ENCODE data around the gene MAML2. TPM values are rescaled to one million over a fixed set of nuclear protein-coding genes. Genes with fewer than 3 reads are reported as not detected.

Gene MAML2
- total RNA-seq, 3 donors from 2014 or later (not counting 1 experiment from before 2014, with no cell fraction given): 14.2 to 20.5 (median 16.1) TPM

- Mint-ChIP-seq H3K4me1 (peaks cover 5 to 6% of the 10 kb centered on the region in 2 donors), H3K27me3 (ENCODE audit: low read depth in 2 of 2) (no peaks in the 10 kb centered on the region), H3K9me3 (no peaks in the 10 kb centered on the region), H3K4me3 (no peak overlapping the region), H3K36me3 (no peaks in the 10 kb centered on the region), H3K27ac (no peak overlapping the region)
- ATAC-seq (no peak), DNase-seq (no peak)
- Histone ChIP-seq H3K9me3 (ENCODE audit: control insufficient read depth, insufficient read depth, low read length) (no peaks in the 10 kb centered on the region), H3K27ac (ENCODE audit: low read length) (no peak overlapping the region), H3K4me1 (ENCODE audit: control insufficient read depth, insufficient read depth, low read length) (no peaks in the 10 kb centered on the region), H3K4me3 (ENCODE audit: low read length) (no peak overlapping the region), H3K27me3 (ENCODE audit: control insufficient read depth, insufficient read depth, low read length) (no peaks in the 10 kb centered on the region), H3K36me3 (ENCODE audit: control insufficient read depth, insufficient read depth, low read length) (no peaks in the 10 kb centered on the region)
- intact Hi-C loops (cut with micrococcal nuclease): no loop called here
- WGBS (ENCODE audit: insufficient coverage): 94% methylated on average over 6 of the region's 6 CpGs
- no peak for TF ChIP-seq CTCF (IDR thresholded peaks at IDR 0.05)
Observed at GRCh38 chr11:96147906-96148486, 195.0 kb downstream of the MAML2 start.

- Histone ChIP-seq H3K36me3 (ENCODE audit: control insufficient read depth, insufficient read depth, low read length) (no peaks in the 10 kb centered on the region), H3K27me3 (ENCODE audit: control insufficient read depth, insufficient read depth, low read length) (no peaks in the 10 kb centered on the region), H3K9me3 (ENCODE audit: control insufficient read depth, insufficient read depth, low read length) (no peaks in the 10 kb centered on the region), H3K4me1 (ENCODE audit: control insufficient read depth, insufficient read depth, low read length) (no peaks in the 10 kb centered on the region), H3K27ac (ENCODE audit: low read length) (no peak overlapping the region), H3K4me3 (ENCODE audit: low read length) (no peak overlapping the region)
- Mint-ChIP-seq H3K9me3 (no peaks in the 10 kb centered on the region), H3K27ac (no peak overlapping the region), H3K36me3 (no peaks in the 10 kb centered on the region), H3K27me3 (ENCODE audit: low read depth in 2 of 2) (no peaks in the 10 kb centered on the region), H3K4me3 (no peak overlapping the region), H3K4me1 (peaks cover 5 to 6% of the 10 kb centered on the region in 2 donors)
- no peak for ATAC-seq
- DNase-seq: no peak
- intact Hi-C loops (cut with micrococcal nuclease): no loop called here
- no peak for TF ChIP-seq CTCF (IDR thresholded peaks at IDR 0.05)
- 79% methylated on average over 2 of the region's 2 CpGs for WGBS (ENCODE audit: insufficient coverage)
Observed at GRCh38 chr11:96147186-96147585, 195.8 kb downstream of the MAML2 start.

- TF ChIP-seq CTCF (IDR thresholded peaks at IDR 0.05): no peak
- no peaks in the 10 kb centered on the region for H3K9me3 ChIP-seq (ENCODE audit: control insufficient read depth, insufficient read depth, low read length)
- ATAC-seq (no peak), DNase-seq (no peak)
- H3K4me1 ChIP-seq (ENCODE audit: control insufficient read depth, insufficient read depth, low read length): no peaks in the 10 kb centered on the region
- Mint-ChIP-seq H3K9me3 (no peaks in the 10 kb centered on the region), H3K4me1 (peaks cover 5 to 6% of the 10 kb centered on the region in 2 donors), H3K4me3 (no peak overlapping the region), H3K27me3 (ENCODE audit: low read depth in 2 of 2) (no peaks in the 10 kb centered on the region), H3K27ac (no peak overlapping the region), H3K36me3 (no peaks in the 10 kb centered on the region)
- no peak overlapping the region for H3K27ac ChIP-seq (ENCODE audit: low read length)
- H3K4me3 ChIP-seq (ENCODE audit: low read length): no peak overlapping the region
- intact Hi-C loops (cut with micrococcal nuclease): no loop called here
- no peaks in the 10 kb centered on the region for H3K36me3 ChIP-seq (ENCODE audit: control insufficient read depth, insufficient read depth, low read length)
- H3K27me3 ChIP-seq (ENCODE audit: control insufficient read depth, insufficient read depth, low read length): no peaks in the 10 kb centered on the region
Observed at GRCh38 chr11:96146765-96147164, 196.2 kb downstream of the MAML2 start.

- Histone ChIP-seq H3K27ac (ENCODE audit: low read length) (no peak overlapping the region), H3K4me3 (ENCODE audit: low read length) (no peak overlapping the region), H3K27me3 (ENCODE audit: control insufficient read depth, insufficient read depth, low read length) (no peaks in the 10 kb centered on the region), H3K9me3 (ENCODE audit: control insufficient read depth, insufficient read depth, low read length) (no peaks in the 10 kb centered on the region), H3K4me1 (ENCODE audit: control insufficient read depth, insufficient read depth, low read length) (no peaks in the 10 kb centered on the region), H3K36me3 (ENCODE audit: control insufficient read depth, insufficient read depth, low read length) (no peaks in the 10 kb centered on the region)
- TF ChIP-seq CTCF (IDR thresholded peaks at IDR 0.05): no peak
- Mint-ChIP-seq H3K27ac (no peak overlapping the region), H3K27me3 (ENCODE audit: low read depth in 2 of 2) (no peaks in the 10 kb centered on the region), H3K4me3 (no peak overlapping the region), H3K36me3 (no peaks in the 10 kb centered on the region), H3K4me1 (peaks cover 7 to 8% of the 10 kb centered on the region in 2 donors), H3K9me3 (no peaks in the 10 kb centered on the region)
- ATAC-seq: no peak
- no peak for DNase-seq
- intact Hi-C loops (cut with micrococcal nuclease): no loop called here
- 92% methylated on average over 4 of the region's 4 CpGs for WGBS (ENCODE audit: insufficient coverage)
Observed at GRCh38 chr11:96145163-96145585, 197.8 kb downstream of the MAML2 start.
